Trophoblast cell (in vitro differentiated cells and primary cell): Measurements from ENCODE around the gene DLG2.

Experiments used
- DNase-seq, 2 donors: peaks; one replicate each; pipeline ENCODE4 v3.0.0-alpha.2; 2016
- H2AFZ ChIP-seq: 2 replicates; pipeline ENCODE4 v1.6.1; 2013; ENCODE audit warnings: low read length, moderate library complexity, mild to moderate bottlenecking; ENCODE audit not compliant: insufficient read depth, poor library complexity
- H2AK5ac ChIP-seq: 2 replicates; pipeline ENCODE4 v1.6.1; 2013; ENCODE audit warnings: mild to moderate bottlenecking, low read length
- H2BK120ac ChIP-seq: 2 replicates; pipeline ENCODE4 v1.6.1; 2013; ENCODE audit warnings: low read length, mild to moderate bottlenecking, moderate library complexity; ENCODE audit not compliant: insufficient read depth, poor library complexity
- H2BK12ac ChIP-seq: 2 replicates; pipeline ENCODE4 v1.6.1; 2013; ENCODE audit warnings: mild to moderate bottlenecking, low read length, moderate library complexity
- H2BK5ac ChIP-seq: 2 replicates; pipeline ENCODE4 v1.6.1; 2013; ENCODE audit warnings: low read length, low read depth, moderate library complexity, mild to moderate bottlenecking; ENCODE audit not compliant: poor library complexity
- H3K14ac ChIP-seq: 2 replicates; pipeline ENCODE4 v1.6.1; 2013; ENCODE audit warnings: mild to moderate bottlenecking, low read length
- H3K18ac ChIP-seq: 2 replicates; pipeline ENCODE4 v1.6.1; 2013; ENCODE audit warnings: mild to moderate bottlenecking, low read length
- H3K23ac ChIP-seq: 2 replicates; pipeline ENCODE4 v1.6.1; 2013; ENCODE audit warnings: low read length
- H3K27ac ChIP-seq: 2 replicates; pipeline ENCODE4 v1.5.1; 2013; ENCODE audit warnings: low read depth, mild to moderate bottlenecking, inconsistent platforms, low read length, moderate library complexity
- H3K27me3 ChIP-seq: 2 replicates; pipeline ENCODE4 v1.6.1; 2013; ENCODE audit warnings: inconsistent platforms, mild to moderate bottlenecking, low read length, moderate library complexity; ENCODE audit not compliant: insufficient read depth
- H3K36me3 ChIP-seq, 2 experiments: 1 replicate in 1 of 2; 2 replicates in 1 of 2; pipeline ENCODE4 v1.6.1; 2013; ENCODE audit warnings: low read length in 2 of 2, mild to moderate bottlenecking in 2 of 2, moderate library complexity in 1 of 2; ENCODE audit not compliant: insufficient read depth in 2 of 2, control insufficient read depth in 1 of 2
- H3K4ac ChIP-seq: 2 replicates; pipeline ENCODE4 v1.6.1; 2013; ENCODE audit warnings: low read depth, mild to moderate bottlenecking, low read length, moderate library complexity
- H3K4me1 ChIP-seq, 2 experiments: 1 replicate in 1 of 2; 2 replicates in 1 of 2; pipeline ENCODE4 v1.6.1; 2013; ENCODE audit warnings: low read length in 2 of 2, mild to moderate bottlenecking in 2 of 2, moderate library complexity in 1 of 2; ENCODE audit not compliant: insufficient read depth in 2 of 2, control insufficient read depth in 1 of 2
- H3K4me2 ChIP-seq: 2 replicates; pipeline ENCODE4 v1.6.1; 2013; ENCODE audit warnings: inconsistent platforms, mild to moderate bottlenecking, low read length, moderate library complexity
- H3K4me3 ChIP-seq: 2 replicates; pipeline ENCODE4 v1.5.1; 2013; ENCODE audit warnings: mild to moderate bottlenecking, low read depth, low read length, inconsistent platforms
- H3K79me1 ChIP-seq: one replicate; pipeline ENCODE4 v1.6.1; 2013; ENCODE audit warnings: low read length
- H3K79me2 ChIP-seq: 2 replicates; pipeline ENCODE4 v1.6.1; 2013; ENCODE audit warnings: low read length, mild to moderate bottlenecking; ENCODE audit not compliant: control insufficient read depth, insufficient read depth, poor library complexity
- H3K9ac ChIP-seq: 2 replicates; pipeline ENCODE4 v1.6.1; 2013; ENCODE audit warnings: mild to moderate bottlenecking, low read length
- H3K9me3 ChIP-seq: 2 replicates; pipeline ENCODE4 v1.6.1; 2013; ENCODE audit warnings: low read depth, mild to moderate bottlenecking, control low read depth, inconsistent platforms, low read length; ENCODE audit not compliant: insufficient read depth
- H4K12ac ChIP-seq: 2 replicates; pipeline ENCODE4 v1.6.1; 2013; ENCODE audit warnings: low read depth, mild to moderate bottlenecking, low read length, moderate library complexity
- H4K8ac ChIP-seq: 2 replicates; pipeline ENCODE4 v1.6.1; 2013; ENCODE audit warnings: low read depth, mild to moderate bottlenecking, low read length, moderate library complexity
- H4K91ac ChIP-seq: one replicate; pipeline ENCODE4 v1.6.1; 2013; ENCODE audit warnings: low read depth, mild to moderate bottlenecking, low read length, moderate library complexity
- WGBS: extraction: QIAGEN DNeasy Blood & Tissue Kit; methylation state at CpG from one replicate; pipeline ENCODE4 v1.1.7; 2013; ENCODE audit warnings: missing lambda C conversion rate; ENCODE audit not compliant: insufficient read length, insufficient coverage; ENCODE audit errors: extremely low coverage; 5-methylcytosine and 5-hydroxymethylcytosine counted together

DLG2 gene

DNA sequence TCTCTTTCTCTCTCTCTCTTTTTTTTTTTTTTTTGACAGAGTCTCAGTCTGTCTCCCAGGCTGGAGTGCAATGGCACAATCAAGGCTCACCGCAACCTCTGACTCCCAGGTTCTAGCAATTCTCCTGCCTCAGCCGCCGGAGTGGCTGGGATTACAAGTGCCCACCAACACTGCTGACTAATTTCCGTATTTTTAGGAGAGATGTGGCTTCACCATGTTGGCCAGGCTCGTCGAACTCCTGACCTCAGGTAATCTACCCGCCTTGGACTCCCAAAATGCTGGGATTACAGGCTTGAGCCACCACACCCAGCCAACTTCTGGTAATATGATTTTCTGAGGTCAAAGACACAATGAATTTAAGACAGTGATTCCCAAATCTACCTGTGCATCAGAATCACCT lies 1681.2 kb downstream of the DLG2 start:
- H3K4me1 ChIP-seq = no peaks in the 10 kb centered on the region
- no peak overlapping the region for H2AFZ ChIP-seq
- no peaks in the 10 kb centered on the region for H3K27me3 ChIP-seq
- H2BK120ac ChIP-seq = no peak overlapping the region
- H3K9me3 ChIP-seq = no peaks in the 10 kb centered on the region
- no peaks in the 10 kb centered on the region for H3K79me2 ChIP-seq
- no peak overlapping the region for H3K23ac ChIP-seq
- WGBS = no CpG with 5 or more reads among the region's 7 CpGs
- no peak overlapping the region for H4K12ac ChIP-seq
- no peak overlapping the region for H3K4me3 ChIP-seq
- no peak overlapping the region for H4K8ac ChIP-seq
- no peak overlapping the region for H3K14ac ChIP-seq
- H4K91ac ChIP-seq = no peak overlapping the region
- no peak overlapping the region for H3K4ac ChIP-seq
- H3K36me3 ChIP-seq = no peaks in the 10 kb centered on the region
- H3K18ac ChIP-seq = no peak overlapping the region
- no peak overlapping the region for H2AK5ac ChIP-seq
- no peak overlapping the region for H3K4me2 ChIP-seq
- no peak overlapping the region for H3K9ac ChIP-seq
- no peak overlapping the region for H2BK12ac ChIP-seq
- no peak overlapping the region for H3K27ac ChIP-seq
- no peaks in the 10 kb centered on the region for H3K79me1 ChIP-seq
- no peak for DNase-seq
- no peak overlapping the region for H2BK5ac ChIP-seq

DNA sequence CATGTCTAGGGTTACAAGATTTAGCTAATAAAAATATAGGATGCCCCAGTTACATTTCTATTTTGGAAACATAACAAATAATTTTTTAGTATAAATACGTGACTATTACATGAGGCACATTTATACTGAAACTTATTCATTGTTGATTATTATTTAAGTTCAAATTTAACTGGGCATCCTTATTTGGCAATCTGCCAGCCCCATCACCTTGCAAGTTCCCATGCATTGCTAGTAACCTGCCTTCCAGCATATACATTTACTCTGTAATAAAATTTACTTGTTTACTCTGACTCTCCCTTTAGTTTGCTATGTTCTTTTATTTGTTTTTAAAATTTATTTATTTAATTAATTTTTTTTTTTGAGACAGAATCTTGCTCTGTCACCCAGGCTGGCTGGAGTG lies 1686.1 kb downstream of the DLG2 start:
- Histone ChIP-seq H3K9ac (no peak overlapping the region), H3K4me1 (no peaks in the 10 kb centered on the region), H4K8ac (no peak overlapping the region), H2BK5ac (no peak overlapping the region), H3K27me3 (no peaks in the 10 kb centered on the region), H3K18ac (no peak overlapping the region), H3K4me2 (no peak overlapping the region), H3K36me3 (no peaks in the 10 kb centered on the region), H2AK5ac (no peak overlapping the region), H2BK12ac (no peak overlapping the region), H2AFZ (no peak overlapping the region), H3K27ac (no peak overlapping the region), H3K79me1 (no peaks in the 10 kb centered on the region), H3K9me3 (no peaks in the 10 kb centered on the region), H3K79me2 (no peaks in the 10 kb centered on the region), H3K4me3 (no peak overlapping the region), H4K12ac (no peak overlapping the region), H3K23ac (no peak overlapping the region), H2BK120ac (no peak overlapping the region), H3K4ac (no peak overlapping the region), H4K91ac (no peak overlapping the region), H3K14ac (no peak overlapping the region)
- WGBS = no CpG with 5 or more reads among the region's 1 CpG
- DNase-seq = no peak

DNA sequence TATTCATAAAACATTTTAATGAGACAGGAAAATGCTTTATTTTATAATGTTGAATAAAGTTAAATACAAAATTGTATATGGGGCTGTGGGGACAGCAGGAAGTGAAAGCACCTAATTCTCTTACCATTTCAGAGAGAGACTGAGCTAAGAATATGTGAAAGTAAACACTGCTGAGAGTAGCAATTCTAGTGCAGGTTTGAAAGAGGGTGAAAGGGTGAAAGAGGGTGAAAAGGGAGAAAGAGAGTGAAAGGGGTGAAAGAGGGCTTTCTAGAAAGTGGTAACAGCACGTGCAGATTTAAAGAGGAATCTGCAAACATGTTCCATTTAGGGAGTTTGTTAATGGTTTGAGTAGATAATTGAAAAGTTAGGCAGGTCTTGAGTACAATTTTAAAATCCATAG lies 1689.0 kb downstream of the DLG2 start:
- no peak overlapping the region for H3K18ac ChIP-seq
- H3K36me3 ChIP-seq = no peaks in the 10 kb centered on the region
- WGBS = no CpG with 5 or more reads among the region's 1 CpG
- no peaks in the 10 kb centered on the region for H3K9me3 ChIP-seq
- no peak overlapping the region for H2AFZ ChIP-seq
- H2AK5ac ChIP-seq = no peak overlapping the region
- no peak overlapping the region for H3K27ac ChIP-seq
- no peak overlapping the region for H2BK120ac ChIP-seq
- no peak overlapping the region for H4K91ac ChIP-seq
- no peak overlapping the region for H3K4me2 ChIP-seq
- DNase-seq = no peak
- H3K79me2 ChIP-seq = no peaks in the 10 kb centered on the region
- H4K8ac ChIP-seq = no peak overlapping the region
- H3K9ac ChIP-seq = no peak overlapping the region
- H3K4ac ChIP-seq = no peak overlapping the region
- no peaks in the 10 kb centered on the region for H3K79me1 ChIP-seq
- no peak overlapping the region for H2BK12ac ChIP-seq
- H4K12ac ChIP-seq = no peak overlapping the region
- no peak overlapping the region for H3K14ac ChIP-seq
- no peaks in the 10 kb centered on the region for H3K27me3 ChIP-seq
- no peak overlapping the region for H2BK5ac ChIP-seq
- H3K23ac ChIP-seq = no peak overlapping the region
- H3K4me1 ChIP-seq = no peaks in the 10 kb centered on the region
- no peak overlapping the region for H3K4me3 ChIP-seq

- Histone ChIP-seq H3K4me1 (no peaks in the 10 kb centered on the region), H3K79me2 (no peaks in the 10 kb centered on the region), H3K4me3 (no peak overlapping the region), H2BK5ac (no peak overlapping the region), H3K4me2 (no peak overlapping the region), H3K9ac (no peak overlapping the region), H2AK5ac (no peak overlapping the region), H3K9me3 (no peaks in the 10 kb centered on the region), H3K14ac (no peak overlapping the region), H3K27ac (no peak overlapping the region), H3K18ac (no peak overlapping the region), H3K36me3 (no peaks in the 10 kb centered on the region), H2BK12ac (no peak overlapping the region), H3K79me1 (no peaks in the 10 kb centered on the region), H2AFZ (no peak overlapping the region), H4K12ac (no peak overlapping the region), H2BK120ac (no peak overlapping the region), H3K23ac (no peak overlapping the region), H3K4ac (no peak overlapping the region), H3K27me3 (no peaks in the 10 kb centered on the region), H4K91ac (no peak overlapping the region), H4K8ac (no peak overlapping the region)
- WGBS = no CpG with 5 or more reads among the region's 3 CpGs
- no peak for DNase-seq
Observed at GRCh38 chr11:83933008-83933407, 1694.1 kb downstream of the DLG2 start.
